ENCODE data around the gene SCN8A.

- TF ChIP-seq CTCF (IDR thresholded peaks at IDR 0.05) (no peak), POLR2A (IDR thresholded peaks at IDR 0.05) (no peak), EP300 (IDR thresholded peaks at IDR 0.05) (no peak)
Measured at GRCh38 chr12:51675071-51675803, 84.2 kb downstream of the SCN8A start.

All from ovary (tissue), 3 donors.